Thyroid gland (tissue), 4 donors: Measurements from ENCODE around the gene FXYD6.

Experiments
- POLR2A ChIP-seq, 2 donors: fragments of 450-650 bp; IDR thresholded peaks; one replicate each; pipeline ENCODE4 v1.6.1; 2017; ENCODE audit warnings: antibody characterized with exemption in 2 of 2, mild to moderate bottlenecking in 2 of 2, moderate library complexity in 1 of 2
- TF ChIP-seq, protein P1 (sequence below), 6 experiments: fragments of 200-600 bp in 3 of 6; fragments of 450-650 bp in 3 of 6; sonication (generic) in 3 of 6; IDR thresholded peaks; one replicate each; pipeline ENCODE4 v1.5.1; 2016 to 2019; ENCODE audit warnings: antibody characterized with exemption in 6 of 6, mild to moderate bottlenecking in 2 of 6, inconsistent platforms in 1 of 6, moderate library complexity in 1 of 6

- TF ChIP-seq, protein P1, sequence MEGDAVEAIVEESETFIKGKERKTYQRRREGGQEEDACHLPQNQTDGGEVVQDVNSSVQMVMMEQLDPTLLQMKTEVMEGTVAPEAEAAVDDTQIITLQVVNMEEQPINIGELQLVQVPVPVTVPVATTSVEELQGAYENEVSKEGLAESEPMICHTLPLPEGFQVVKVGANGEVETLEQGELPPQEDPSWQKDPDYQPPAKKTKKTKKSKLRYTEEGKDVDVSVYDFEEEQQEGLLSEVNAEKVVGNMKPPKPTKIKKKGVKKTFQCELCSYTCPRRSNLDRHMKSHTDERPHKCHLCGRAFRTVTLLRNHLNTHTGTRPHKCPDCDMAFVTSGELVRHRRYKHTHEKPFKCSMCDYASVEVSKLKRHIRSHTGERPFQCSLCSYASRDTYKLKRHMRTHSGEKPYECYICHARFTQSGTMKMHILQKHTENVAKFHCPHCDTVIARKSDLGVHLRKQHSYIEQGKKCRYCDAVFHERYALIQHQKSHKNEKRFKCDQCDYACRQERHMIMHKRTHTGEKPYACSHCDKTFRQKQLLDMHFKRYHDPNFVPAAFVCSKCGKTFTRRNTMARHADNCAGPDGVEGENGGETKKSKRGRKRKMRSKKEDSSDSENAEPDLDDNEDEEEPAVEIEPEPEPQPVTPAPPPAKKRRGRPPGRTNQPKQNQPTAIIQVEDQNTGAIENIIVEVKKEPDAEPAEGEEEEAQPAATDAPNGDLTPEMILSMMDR (IDR thresholded peaks at IDR 0.05): peak; percentile 78 to 96 (median 86)
- TF ChIP-seq POLR2A (IDR thresholded peaks at IDR 0.05): no peak
These were observed 68.8 kb downstream of the FXYD6 start for GRCh38 chr11:117807482-117808327.
